Measurements from ENCODE around the gene PER2. TPM values are rescaled to one million over a fixed set of nuclear protein-coding genes. Genes with fewer than 3 reads are reported as not detected.

The PER2 gene
- total and polyA plus RNA-seq, 2 of the 13 experiments (the other 11 are each of a cell fraction or from before 2014, with no cell fraction given), result 5.1 to 9.4 TPM

DNA sequence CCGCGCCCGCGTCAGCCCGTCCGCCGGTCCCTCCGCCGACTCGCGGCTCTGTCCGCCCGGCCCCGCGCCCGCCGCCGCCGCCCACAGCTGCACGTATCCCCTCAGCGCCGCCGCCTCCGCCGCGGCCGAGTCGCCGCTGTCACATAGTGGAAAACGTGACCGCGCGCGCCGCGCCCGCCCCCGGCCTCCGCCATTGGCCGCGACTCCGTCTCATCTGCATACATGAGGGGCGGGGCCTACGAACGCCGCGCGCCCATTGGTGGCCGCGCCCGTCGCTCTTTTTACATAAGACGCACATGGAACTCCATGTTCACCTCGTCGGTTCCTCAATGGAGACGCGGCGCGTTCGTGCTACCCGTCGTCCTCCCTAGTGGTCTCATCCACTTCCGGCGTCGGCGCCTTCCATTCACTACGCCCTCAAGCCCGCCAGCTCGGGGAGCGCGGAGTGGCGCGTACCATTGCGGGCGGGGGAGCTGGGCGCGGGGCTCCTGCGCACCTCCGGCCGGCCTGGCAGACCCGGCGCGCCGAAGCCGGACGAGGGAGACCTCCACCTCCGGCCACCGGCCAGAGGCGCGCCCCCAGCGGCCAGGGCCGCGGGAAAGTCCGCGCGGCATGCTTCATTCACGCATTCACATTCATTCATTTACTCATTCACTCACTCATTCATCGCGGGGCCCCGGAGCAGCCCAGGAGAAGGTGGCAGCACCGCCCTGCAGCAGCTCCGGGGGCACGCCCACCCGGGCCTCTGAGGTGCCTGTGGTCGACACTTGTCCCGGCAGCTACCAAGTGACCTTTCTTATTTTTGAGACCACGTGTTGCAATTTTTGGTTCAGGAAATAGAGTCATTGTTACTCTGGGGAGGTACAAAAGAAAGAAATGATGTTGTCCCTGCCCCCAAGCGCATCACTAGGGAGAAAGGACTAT is 502 bp upstream of the PER2 start (continued):
- TF ChIP-seq ZNF878 (CRISPR knock-in tag; IDR thresholded peaks at IDR 0.05), result no peak
- TF ChIP-seq, protein P1, sequence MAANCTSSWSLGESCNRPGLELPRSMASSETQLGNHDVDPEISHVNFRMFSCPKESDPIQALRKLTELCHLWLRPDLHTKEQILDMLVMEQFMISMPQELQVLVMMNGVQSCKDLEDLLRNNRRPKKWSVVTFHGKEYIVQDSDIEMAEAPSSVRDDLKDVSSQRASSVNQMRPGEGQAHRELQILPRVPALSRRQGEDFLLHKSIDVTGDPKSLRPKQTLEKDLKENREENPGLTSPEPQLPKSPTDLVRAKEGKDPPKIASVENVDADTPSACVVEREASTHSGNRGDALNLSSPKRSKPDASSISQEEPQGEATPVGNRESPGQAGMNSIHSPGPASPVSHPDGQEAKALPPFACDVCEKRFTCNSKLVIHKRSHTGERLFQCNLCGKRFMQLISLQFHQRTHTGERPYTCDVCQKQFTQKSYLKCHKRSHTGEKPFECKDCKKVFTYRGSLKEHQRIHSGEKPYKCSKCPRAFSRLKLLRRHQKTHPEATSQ (CRISPR knock-in tag; IDR thresholded peaks at IDR 0.05; ENCODE audit: borderline replicate concordance), result no peak; the same call in 1 of the 2 replicates
- TF ChIP-seq, protein P2, sequence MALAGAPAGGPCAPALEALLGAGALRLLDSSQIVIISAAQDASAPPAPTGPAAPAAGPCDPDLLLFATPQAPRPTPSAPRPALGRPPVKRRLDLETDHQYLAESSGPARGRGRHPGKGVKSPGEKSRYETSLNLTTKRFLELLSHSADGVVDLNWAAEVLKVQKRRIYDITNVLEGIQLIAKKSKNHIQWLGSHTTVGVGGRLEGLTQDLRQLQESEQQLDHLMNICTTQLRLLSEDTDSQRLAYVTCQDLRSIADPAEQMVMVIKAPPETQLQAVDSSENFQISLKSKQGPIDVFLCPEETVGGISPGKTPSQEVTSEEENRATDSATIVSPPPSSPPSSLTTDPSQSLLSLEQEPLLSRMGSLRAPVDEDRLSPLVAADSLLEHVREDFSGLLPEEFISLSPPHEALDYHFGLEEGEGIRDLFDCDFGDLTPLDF (CRISPR knock-in tag; IDR thresholded peaks at IDR 0.05), result peak; percentile 53
- TF ChIP-seq, protein P3, sequence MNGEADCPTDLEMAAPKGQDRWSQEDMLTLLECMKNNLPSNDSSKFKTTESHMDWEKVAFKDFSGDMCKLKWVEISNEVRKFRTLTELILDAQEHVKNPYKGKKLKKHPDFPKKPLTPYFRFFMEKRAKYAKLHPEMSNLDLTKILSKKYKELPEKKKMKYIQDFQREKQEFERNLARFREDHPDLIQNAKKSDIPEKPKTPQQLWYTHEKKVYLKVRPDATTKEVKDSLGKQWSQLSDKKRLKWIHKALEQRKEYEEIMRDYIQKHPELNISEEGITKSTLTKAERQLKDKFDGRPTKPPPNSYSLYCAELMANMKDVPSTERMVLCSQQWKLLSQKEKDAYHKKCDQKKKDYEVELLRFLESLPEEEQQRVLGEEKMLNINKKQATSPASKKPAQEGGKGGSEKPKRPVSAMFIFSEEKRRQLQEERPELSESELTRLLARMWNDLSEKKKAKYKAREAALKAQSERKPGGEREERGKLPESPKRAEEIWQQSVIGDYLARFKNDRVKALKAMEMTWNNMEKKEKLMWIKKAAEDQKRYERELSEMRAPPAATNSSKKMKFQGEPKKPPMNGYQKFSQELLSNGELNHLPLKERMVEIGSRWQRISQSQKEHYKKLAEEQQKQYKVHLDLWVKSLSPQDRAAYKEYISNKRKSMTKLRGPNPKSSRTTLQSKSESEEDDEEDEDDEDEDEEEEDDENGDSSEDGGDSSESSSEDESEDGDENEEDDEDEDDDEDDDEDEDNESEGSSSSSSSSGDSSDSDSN (CRISPR knock-in tag; IDR thresholded peaks at IDR 0.05), result peak; percentile 85
- TF ChIP-seq GZF1 (CRISPR knock-in tag; IDR thresholded peaks at IDR 0.05), result 0 out of 2 replicates have a peak, but pooled peaks have one; percentile 17
- no peak for TF ChIP-seq ZNF256 (CRISPR knock-in tag; conservative IDR thresholded peaks at IDR 0.05)
- peak; percentile 95 for TF ChIP-seq BHLHE40 (IDR thresholded peaks at IDR 0.05; ENCODE audit: low read length)
- TF ChIP-seq ZSCAN30 (CRISPR knock-in tag; IDR thresholded peaks at IDR 0.05), result no peak
- TF ChIP-seq TRIM24 (CRISPR knock-in tag; IDR thresholded peaks at IDR 0.05), result no peak
- TF ChIP-seq DNMT3B (CRISPR knock-in tag; conservative IDR thresholded peaks at IDR 0.05), result 0 out of 2 replicates have a peak, but pooled peaks have one; percentile 63
- TF ChIP-seq, protein P4, sequence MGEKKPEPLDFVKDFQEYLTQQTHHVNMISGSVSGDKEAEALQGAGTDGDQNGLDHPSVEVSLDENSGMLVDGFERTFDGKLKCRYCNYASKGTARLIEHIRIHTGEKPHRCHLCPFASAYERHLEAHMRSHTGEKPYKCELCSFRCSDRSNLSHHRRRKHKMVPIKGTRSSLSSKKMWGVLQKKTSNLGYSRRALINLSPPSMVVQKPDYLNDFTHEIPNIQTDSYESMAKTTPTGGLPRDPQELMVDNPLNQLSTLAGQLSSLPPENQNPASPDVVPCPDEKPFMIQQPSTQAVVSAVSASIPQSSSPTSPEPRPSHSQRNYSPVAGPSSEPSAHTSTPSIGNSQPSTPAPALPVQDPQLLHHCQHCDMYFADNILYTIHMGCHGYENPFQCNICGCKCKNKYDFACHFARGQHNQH (CRISPR knock-in tag; IDR thresholded peaks at IDR 0.05), result peak; percentile 62; the same call in 1 of the 2 replicates
- peak; percentile 63; the same call in 1 of the 2 replicates for TF ChIP-seq AHR (CRISPR knock-in tag; IDR thresholded peaks at IDR 0.05)
- TF ChIP-seq NRL (CRISPR knock-in tag; IDR thresholded peaks at IDR 0.05; ENCODE audit: borderline replicate concordance), result peak; percentile 28; the same call in 1 of the 2 replicates
- peak; percentile 88 for TF ChIP-seq SALL1 (CRISPR knock-in tag; IDR thresholded peaks at IDR 0.05)
- peak; percentile 73 for TF ChIP-seq MTA1 (CRISPR knock-in tag; IDR thresholded peaks at IDR 0.05; ENCODE audit: borderline replicate concordance)
- TF ChIP-seq, protein P5, sequence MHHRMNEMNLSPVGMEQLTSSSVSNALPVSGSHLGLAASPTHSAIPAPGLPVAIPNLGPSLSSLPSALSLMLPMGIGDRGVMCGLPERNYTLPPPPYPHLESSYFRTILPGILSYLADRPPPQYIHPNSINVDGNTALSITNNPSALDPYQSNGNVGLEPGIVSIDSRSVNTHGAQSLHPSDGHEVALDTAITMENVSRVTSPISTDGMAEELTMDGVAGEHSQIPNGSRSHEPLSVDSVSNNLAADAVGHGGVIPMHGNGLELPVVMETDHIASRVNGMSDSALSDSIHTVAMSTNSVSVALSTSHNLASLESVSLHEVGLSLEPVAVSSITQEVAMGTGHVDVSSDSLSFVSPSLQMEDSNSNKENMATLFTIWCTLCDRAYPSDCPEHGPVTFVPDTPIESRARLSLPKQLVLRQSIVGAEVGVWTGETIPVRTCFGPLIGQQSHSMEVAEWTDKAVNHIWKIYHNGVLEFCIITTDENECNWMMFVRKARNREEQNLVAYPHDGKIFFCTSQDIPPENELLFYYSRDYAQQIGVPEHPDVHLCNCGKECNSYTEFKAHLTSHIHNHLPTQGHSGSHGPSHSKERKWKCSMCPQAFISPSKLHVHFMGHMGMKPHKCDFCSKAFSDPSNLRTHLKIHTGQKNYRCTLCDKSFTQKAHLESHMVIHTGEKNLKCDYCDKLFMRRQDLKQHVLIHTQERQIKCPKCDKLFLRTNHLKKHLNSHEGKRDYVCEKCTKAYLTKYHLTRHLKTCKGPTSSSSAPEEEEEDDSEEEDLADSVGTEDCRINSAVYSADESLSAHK (CRISPR knock-in tag; IDR thresholded peaks at IDR 0.05; ENCODE audit: borderline replicate concordance), result no peak
- peak; percentile 87 for TF ChIP-seq RBFOX2 (IDR thresholded peaks at IDR 0.05; ENCODE audit: low read depth, low read length)
- TF ChIP-seq, protein P6, sequence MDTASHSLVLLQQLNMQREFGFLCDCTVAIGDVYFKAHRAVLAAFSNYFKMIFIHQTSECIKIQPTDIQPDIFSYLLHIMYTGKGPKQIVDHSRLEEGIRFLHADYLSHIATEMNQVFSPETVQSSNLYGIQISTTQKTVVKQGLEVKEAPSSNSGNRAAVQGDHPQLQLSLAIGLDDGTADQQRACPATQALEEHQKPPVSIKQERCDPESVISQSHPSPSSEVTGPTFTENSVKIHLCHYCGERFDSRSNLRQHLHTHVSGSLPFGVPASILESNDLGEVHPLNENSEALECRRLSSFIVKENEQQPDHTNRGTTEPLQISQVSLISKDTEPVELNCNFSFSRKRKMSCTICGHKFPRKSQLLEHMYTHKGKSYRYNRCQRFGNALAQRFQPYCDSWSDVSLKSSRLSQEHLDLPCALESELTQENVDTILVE (CRISPR knock-in tag; IDR thresholded peaks at IDR 0.05), result peak; percentile 72; the same call in 1 of the 2 replicates
